GM19467 (cell line): ENCODE measurements around the gene ADARB1.

Experiments used
- ATAC-seq: cut with Tn5 transposase; IDR thresholded peaks from one replicate; pipeline ENCODE4 v1.9.1; 2021; ENCODE audit warnings: mild to moderate bottlenecking, moderate library complexity; ENCODE audit not compliant: unreplicated experiment

ADARB1 gene

GRCh38 chr21:45190013-45190412, 115.6 kb downstream of the ADARB1 start:
- no peak for ATAC-seq

- ATAC-seq = no peak
Observed at GRCh38 chr21:45192332-45192731, 118.0 kb downstream of the ADARB1 start.

- ATAC-seq = no peak
Observed at GRCh38 chr21:45196620-45197019, 122.2 kb downstream of the ADARB1 start.

GRCh38 chr21:45199201-45199600, 124.8 kb downstream of the ADARB1 start:
- ATAC-seq = no peak

GRCh38 chr21:45200031-45200430, 125.7 kb downstream of the ADARB1 start:
- ATAC-seq = no peak

GRCh38 chr21:45200581-45201296, 126.4 kb downstream of the ADARB1 start:
- ATAC-seq = no peak

GRCh38 chr21:45202344-45202743, 128.0 kb downstream of the ADARB1 start:
- ATAC-seq = no peak

- no peak for ATAC-seq
Observed at GRCh38 chr21:45202889-45203288, 128.5 kb downstream of the ADARB1 start.

- no peak for ATAC-seq
Observed at GRCh38 chr21:45203983-45204382, 129.6 kb downstream of the ADARB1 start.

- ATAC-seq = no peak
Observed at GRCh38 chr21:45204395-45204794, 130.0 kb downstream of the ADARB1 start.

GRCh38 chr21:45207839-45208626, 133.7 kb downstream of the ADARB1 start:
- ATAC-seq = no peak

- ATAC-seq = no peak
Observed at GRCh38 chr21:45208627-45208951, 134.2 kb downstream of the ADARB1 start.

GRCh38 chr21:45209046-45209445, 134.7 kb downstream of the ADARB1 start:
- ATAC-seq = no peak

GRCh38 chr21:45209685-45210284, 135.4 kb downstream of the ADARB1 start:
- no peak for ATAC-seq

GRCh38 chr21:45210461-45210983, 136.1 kb downstream of the ADARB1 start:
- no peak for ATAC-seq

- ATAC-seq = no peak
Observed at GRCh38 chr21:45211661-45212060, 137.3 kb downstream of the ADARB1 start.

- ATAC-seq = no peak
Observed at GRCh38 chr21:45213392-45213791, 139.0 kb downstream of the ADARB1 start.

GRCh38 chr21:45215213-45215612, 140.8 kb downstream of the ADARB1 start:
- no peak for ATAC-seq

- ATAC-seq = no peak
Observed at GRCh38 chr21:45217010-45217409, 142.6 kb downstream of the ADARB1 start.

GRCh38 chr21:45219517-45219916, 145.1 kb downstream of the ADARB1 start:
- no peak for ATAC-seq

GRCh38 chr21:45220071-45220481, 145.7 kb downstream of the ADARB1 start:
- ATAC-seq = no peak
